Measurements from ENCODE around the gene MED23. TPM values are rescaled to one million over a fixed set of nuclear protein-coding genes. Genes with fewer than 3 reads are reported as not detected.

Gene MED23
- total RNA-seq, 1 experiment from 2014 or later, result 19.1 TPM

GRCh38 chr6:131524695-131525336 is 103.2 kb downstream of the MED23 start:
- DNase-seq, result no peak
- H3K4me1 ChIP-seq, result no peaks in the 10 kb centered on the region
- H3K4me3 Mint-ChIP-seq (ENCODE audit: unreplicated experiment), result no peak overlapping the region
- H3K4me1 Mint-ChIP-seq (ENCODE audit: low read depth, unreplicated experiment), result no peaks in the 10 kb centered on the region
- no TSS peak for BruUV-seq (replicated peaks)
- no peaks in the 10 kb centered on the region for H3K36me3 ChIP-seq (ENCODE audit: control insufficient read depth, insufficient read depth, low read length)
- no peak overlapping the region for H3K4me3 ChIP-seq (ENCODE audit: low read depth, low read length)
- ChIA-PET CTCF (interaction anchor here (0.7 kb wide), 1 partner anchor 639 kb away, joined by 4 read pairs; no protein-coding TSS in a partner anchor), POLR2A (no interaction called here)
- H3K36me3 Mint-ChIP-seq (ENCODE audit: insufficient read depth, unreplicated experiment), result no peaks in the 10 kb centered on the region
- H3K27ac Mint-ChIP-seq (ENCODE audit: unreplicated experiment), result no peak overlapping the region
- H3K9me3 Mint-ChIP-seq (ENCODE audit: unreplicated experiment), result no peaks in the 10 kb centered on the region
- H3K27me3 ChIP-seq (replicated peaks; ENCODE audit: control insufficient read depth, insufficient read depth, low read length), result no peaks in the 10 kb centered on the region
- no peak for TF ChIP-seq CTCF (IDR thresholded peaks at IDR 0.05; ENCODE audit: insufficient read depth in 1 of 2, low read depth in 1 of 2, low read length in 1 of 2, severe bottlenecking in 1 of 2, unreplicated experiment in 1 of 2)
- H3K9me3 ChIP-seq, result no peaks in the 10 kb centered on the region
- intact Hi-C loops (cut with micrococcal nuclease; ENCODE audit: unreplicated experiment), result no loop called here
- no peaks in the 10 kb centered on the region for H3K27me3 Mint-ChIP-seq (ENCODE audit: insufficient read depth, unreplicated experiment)

- CTCF ChIA-PET, result interaction anchor here (0.7 kb wide), 1 partner anchor 639 kb away, joined by 4 read pairs; no protein-coding TSS in a partner anchor
- no TSS peak for BruUV-seq (replicated peaks)
- intact Hi-C loops (cut with micrococcal nuclease; ENCODE audit: unreplicated experiment), result no loop called here
Observed at GRCh38 chr6:131523988-131524673, 103.9 kb downstream of the MED23 start.

More at GRCh38 chr6:131523988-131524673, 103.9 kb downstream of the MED23 start:
- no peaks in the 10 kb centered on the region for H3K4me1 Mint-ChIP-seq (ENCODE audit: low read depth, unreplicated experiment)
- Histone ChIP-seq H3K9me3 (no peaks in the 10 kb centered on the region), H3K4me3 (ENCODE audit: low read depth, low read length) (no peak overlapping the region), H3K36me3 (ENCODE audit: control insufficient read depth, insufficient read depth, low read length) (no peaks in the 10 kb centered on the region), H3K27me3 (replicated peaks; ENCODE audit: control insufficient read depth, insufficient read depth, low read length) (no peaks in the 10 kb centered on the region), H3K4me1 (no peaks in the 10 kb centered on the region)
- H3K27me3 Mint-ChIP-seq (ENCODE audit: insufficient read depth, unreplicated experiment), result no peaks in the 10 kb centered on the region
- DNase-seq, result no peak
- POLR2A ChIA-PET, result no interaction called here
- no peak overlapping the region for H3K27ac Mint-ChIP-seq (ENCODE audit: unreplicated experiment)
- no peaks in the 10 kb centered on the region for H3K9me3 Mint-ChIP-seq (ENCODE audit: unreplicated experiment)
- no peak overlapping the region for H3K4me3 Mint-ChIP-seq (ENCODE audit: unreplicated experiment)
- no peaks in the 10 kb centered on the region for H3K36me3 Mint-ChIP-seq (ENCODE audit: insufficient read depth, unreplicated experiment)
- no peak for TF ChIP-seq CTCF (IDR thresholded peaks at IDR 0.05; ENCODE audit: insufficient read depth in 1 of 2, low read depth in 1 of 2, low read length in 1 of 2, severe bottlenecking in 1 of 2, unreplicated experiment in 1 of 2)

Other genes starting within 250 kb of the MED23 start
- gene ARG1, start 55.0 kb downstream of the MED23 start, total RNA-seq (2022), result not detected in 2 replicates
- gene ENPP3, start 9.1 kb upstream of the MED23 start, total RNA-seq (2022), result not detected in 2 replicates
- not detected in 2 replicates for gene OR2A4, start 73.2 kb upstream of the MED23 start, total RNA-seq (2022)
- gene CTAGE9, start 82.8 kb upstream of the MED23 start, total RNA-seq (2022), result not detected in 2 replicates
- 4.6 and 4.8 TPM in 2 replicates for gene ENPP1, start 179.8 kb upstream of the MED23 start, total RNA-seq (2022)